H9 (cell line): ENCODE measurements around the gene TRIO. TPM values are rescaled to one million over a fixed set of nuclear protein-coding genes. Genes with fewer than 3 reads are reported as not detected.

Experiments used
- DNase-seq: peaks from one replicate; pipeline ENCODE4 v3.0.0-alpha.2; 2017
- H2AFZ ChIP-seq: one replicate; pipeline ENCODE4 v1.6.1; 2013; ENCODE audit warnings: mild to moderate bottlenecking, low read length, control low read depth, moderate library complexity
- H2AK5ac ChIP-seq: 2 replicates; pipeline ENCODE4 v1.6.1; 2013; ENCODE audit warnings: low read length, control low read depth, mixed read lengths; ENCODE audit not compliant: insufficient read length
- H2BK120ac ChIP-seq: one replicate; pipeline ENCODE4 v1.6.1; 2013; ENCODE audit warnings: low read depth, mild to moderate bottlenecking, low read length, control low read depth, inconsistent platforms; ENCODE audit not compliant: poor library complexity, severe bottlenecking
- H2BK12ac ChIP-seq: 2 replicates; pipeline ENCODE4 v1.6.1; 2013; ENCODE audit warnings: low read length, control low read depth, mixed read lengths, low read depth; ENCODE audit not compliant: insufficient read length
- H2BK15ac ChIP-seq: 2 replicates; pipeline ENCODE4 v1.6.1; 2013; ENCODE audit warnings: low read depth, low read length, control low read depth
- H2BK20ac ChIP-seq: one replicate; pipeline ENCODE4 v1.6.1; 2013; ENCODE audit warnings: low read depth, mild to moderate bottlenecking, low read length, control low read depth, inconsistent platforms; ENCODE audit not compliant: poor library complexity, severe bottlenecking
- H2BK5ac ChIP-seq: 2 replicates; pipeline ENCODE4 v1.6.1; 2013; ENCODE audit warnings: low read length, control low read depth, mixed read lengths; ENCODE audit not compliant: insufficient read length
- H3K14ac ChIP-seq: 2 replicates; pipeline ENCODE4 v1.6.1; 2013; ENCODE audit warnings: low read length, control low read depth; ENCODE audit not compliant: insufficient read depth
- H3K18ac ChIP-seq: 2 replicates; pipeline ENCODE4 v1.6.1; 2013; ENCODE audit warnings: low read depth, mild to moderate bottlenecking, mixed read lengths, low read length, control low read depth; ENCODE audit not compliant: insufficient read length
- H3K23ac ChIP-seq: 2 replicates; pipeline ENCODE4 v1.6.1; 2013; ENCODE audit warnings: low read length, control low read depth, mixed read lengths, low read depth; ENCODE audit not compliant: insufficient read length
- H3K23me2 ChIP-seq: 2 replicates; pipeline ENCODE4 v1.6.1; 2013; ENCODE audit warnings: low read depth, mild to moderate bottlenecking, mixed read lengths, low read length, control low read depth; ENCODE audit not compliant: insufficient read length, poor library complexity, severe bottlenecking
- H3K27ac ChIP-seq: 2 replicates; pipeline ENCODE4 v1.5.1; 2013; ENCODE audit warnings: low read length, control low read depth, mixed read lengths, low read depth; ENCODE audit not compliant: insufficient read length
- H3K27me3 ChIP-seq: 2 replicates; pipeline ENCODE4 v1.6.1; 2013; ENCODE audit warnings: low read length, control low read depth, inconsistent platforms; ENCODE audit not compliant: insufficient read depth
- H3K4ac ChIP-seq: 2 replicates; pipeline ENCODE4 v1.6.1; 2013; ENCODE audit warnings: low read depth, mild to moderate bottlenecking, control low read depth, inconsistent platforms, low read length, moderate library complexity
- H3K4me1 ChIP-seq: 2 replicates; pipeline ENCODE4 v1.6.1; 2013; ENCODE audit warnings: low read length, control low read depth, inconsistent platforms; ENCODE audit not compliant: insufficient read depth
- H3K4me2 ChIP-seq: 2 replicates; pipeline ENCODE4 v1.6.1; 2013; ENCODE audit warnings: low read length, control low read depth, mixed read lengths; ENCODE audit not compliant: insufficient read length, insufficient read depth
- H3K56ac ChIP-seq: 2 replicates; pipeline ENCODE4 v1.6.1; 2013; ENCODE audit warnings: low read depth, mild to moderate bottlenecking, mixed read lengths, low read length, control low read depth; ENCODE audit not compliant: insufficient read length
- H3K79me1 ChIP-seq: 2 replicates; pipeline ENCODE4 v1.6.1; 2013; ENCODE audit warnings: low read depth, mild to moderate bottlenecking, moderate library complexity, low read length, control low read depth, inconsistent platforms; ENCODE audit not compliant: insufficient read depth, poor library complexity, severe bottlenecking
- H3K79me2 ChIP-seq: 2 replicates; pipeline ENCODE4 v1.6.1; 2013; ENCODE audit warnings: low read length, control low read depth, inconsistent platforms; ENCODE audit not compliant: insufficient read depth
- H3K9ac ChIP-seq: 2 replicates; pipeline ENCODE4 v1.6.1; 2013; ENCODE audit warnings: low read length, control low read depth, mixed read lengths; ENCODE audit not compliant: insufficient read length; ENCODE audit errors: extremely low read depth
- H3K9me3 ChIP-seq: one replicate; pipeline ENCODE4 v1.6.1; 2013; ENCODE audit warnings: low read depth, low read length, inconsistent platforms; ENCODE audit not compliant: control insufficient read depth
- H3T11ph ChIP-seq: one replicate; pipeline ENCODE4 v1.6.1; 2013; ENCODE audit warnings: mild to moderate bottlenecking, low read length, control low read depth, inconsistent platforms
- H4K20me1 ChIP-seq: one replicate; pipeline ENCODE4 v1.6.1; 2013; ENCODE audit not compliant: control insufficient read depth, insufficient read length, insufficient read depth
- H4K5ac ChIP-seq: 2 replicates; pipeline ENCODE4 v1.6.1; 2013; ENCODE audit warnings: low read depth, mild to moderate bottlenecking, mixed read lengths, low read length, control low read depth; ENCODE audit not compliant: insufficient read length
- H4K8ac ChIP-seq: replicated peaks from 2 replicates; pipeline ENCODE4 v1.6.1; 2013; ENCODE audit warnings: low read length, control low read depth, mixed read lengths, low read depth; ENCODE audit not compliant: insufficient read length
- H4K91ac ChIP-seq: 2 replicates; pipeline ENCODE4 v1.6.1; 2013; ENCODE audit warnings: low read depth, mild to moderate bottlenecking, moderate library complexity, mixed read lengths, low read length, control low read depth; ENCODE audit not compliant: insufficient read length
- H3K27ac Mint-ChIP-seq, 3 experiments: 2 replicates in 2 of 3; 3 replicates in 1 of 3; pipeline ENCODE4 v1.8.0; 2020 to 2021; ENCODE audit warnings: mixed read lengths in 3 of 3, mild to moderate bottlenecking in 1 of 3, moderate library complexity in 1 of 3
- H3K27me3 Mint-ChIP-seq: 2 replicates; pipeline ENCODE4 v1.8.0; 2021; ENCODE audit warnings: low read depth, mild to moderate bottlenecking, moderate library complexity, mixed read lengths
- H3K36me3 Mint-ChIP-seq, 3 experiments: 2 replicates in 2 of 3; 3 replicates in 1 of 3; pipeline ENCODE4 v1.8.0; 2020 to 2021; ENCODE audit warnings: low read depth in 3 of 3, mixed read lengths in 3 of 3; ENCODE audit not compliant: insufficient read depth in 1 of 3
- H3K4me1 Mint-ChIP-seq, 2 experiments: 2 replicates each; pipeline ENCODE4 v1.8.0; 2020; ENCODE audit warnings: mixed read lengths in 2 of 2
- H3K4me3 Mint-ChIP-seq, 2 experiments: 2 replicates in 1 of 2; 3 replicates in 1 of 2; pipeline ENCODE4 v1.8.0; 2020 to 2021; ENCODE audit warnings: mild to moderate bottlenecking in 2 of 2, mixed read lengths in 2 of 2, moderate library complexity in 1 of 2
- H3K9me3 Mint-ChIP-seq, 2 experiments: 2 replicates in 1 of 2; 3 replicates in 1 of 2; pipeline ENCODE4 v1.8.0; 2020; ENCODE audit warnings: mild to moderate bottlenecking in 2 of 2, mixed read lengths in 2 of 2, moderate library complexity in 1 of 2
- WGBS: extraction: QIAGEN DNeasy Blood & Tissue Kit; methylation state at CpG from one replicate; pipeline ENCODE4 v1.1.7; 2013; ENCODE audit warnings: missing lambda C conversion rate, low lambda C conversion rate, mixed read lengths; ENCODE audit not compliant: insufficient read length; ENCODE audit errors: extremely low coverage; 5-methylcytosine and 5-hydroxymethylcytosine counted together
- total RNA-seq: library from RNA; stranded (reverse); gene quantifications from 2 replicates; pipeline ENCODE4 v1.2.1, GENCODE V29; 2021
- TF ChIP-seq, protein P1 (sequence below): fragments of 200-600 bp; sonication (generic); conservative IDR thresholded peaks from 3 replicates; pipeline ENCODE4 v1.8.0; 2021; ENCODE audit warnings: antibody characterized with exemption, mild to moderate bottlenecking

The TRIO gene
- total RNA-seq, 1 experiment from 2014 or later = 87.8 TPM

DNA sequence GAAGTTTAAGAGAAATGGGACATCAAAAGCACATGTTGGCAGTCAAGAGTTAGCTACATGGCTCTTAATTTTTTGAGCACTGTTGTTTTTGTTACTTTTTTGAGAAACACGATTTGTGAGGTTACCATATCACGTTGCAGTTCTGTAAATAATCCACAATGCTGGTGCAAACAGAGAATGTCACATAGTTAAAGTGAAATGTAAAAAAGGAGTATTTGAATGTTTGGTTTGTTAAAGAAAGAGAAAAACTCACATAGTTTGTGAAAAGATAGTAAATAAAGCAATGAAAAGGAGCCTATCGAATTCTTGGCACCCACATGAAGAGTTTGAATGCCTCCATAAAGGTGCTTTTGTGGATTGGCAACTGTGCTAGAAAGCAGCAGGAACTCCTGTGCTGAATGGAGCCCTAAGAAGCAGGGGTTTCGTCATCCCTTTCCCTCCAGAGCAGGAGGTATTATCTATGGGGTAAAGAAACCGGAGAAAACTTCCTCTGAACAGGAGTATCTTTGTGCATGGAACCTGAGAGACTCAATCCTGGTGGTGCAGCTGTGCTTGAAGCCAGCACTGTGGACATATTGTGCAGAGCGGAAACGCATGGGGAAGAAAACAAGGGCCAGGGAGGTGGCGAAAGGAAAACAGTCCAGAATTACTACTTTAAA is 289.9 kb downstream of the TRIO start:
- no CpG with 5 or more reads among the region's 8 CpGs for WGBS
- H3K27ac Mint-ChIP-seq = peak overlapping the region; percentile 92 to 97 (median 94)

More for the DNA sequence above, 289.9 kb downstream of the TRIO start:
- Histone ChIP-seq H2AK5ac (no peak overlapping the region), H3K14ac (no peak overlapping the region), H2BK15ac (no peak overlapping the region), H3T11ph (no peak overlapping the region), H3K9ac (no peak overlapping the region), H4K8ac (no peak overlapping the region), H2AFZ (no peak overlapping the region), H3K4ac (no peak overlapping the region), H3K79me2 (no peaks in the 10 kb centered on the region), H3K23ac (no peak overlapping the region), H3K4me1 (no peaks in the 10 kb centered on the region; the same call in 1 of the 2 replicates), H3K79me1 (no peaks in the 10 kb centered on the region), H2BK12ac (no peak overlapping the region), H3K27me3 (no peaks in the 10 kb centered on the region), H4K20me1 (no peaks in the 10 kb centered on the region), H3K9me3 (no peaks in the 10 kb centered on the region), H3K27ac (no peak overlapping the region), H2BK20ac (no peak overlapping the region), H4K91ac (no peak overlapping the region), H3K4me2 (no peak overlapping the region), H3K18ac (no peak overlapping the region), H2BK5ac (no peak overlapping the region), H3K23me2 (no peaks in the 10 kb centered on the region), H3K56ac (no peak overlapping the region), H4K5ac (no peak overlapping the region), H2BK120ac (no peak overlapping the region)
- DNase-seq = no peak
- Mint-ChIP-seq H3K4me3 (no peak overlapping the region), H3K27me3 (no peaks in the 10 kb centered on the region), H3K9me3 (peaks cover 6% of the 10 kb centered on the region in 2 experiments; a peak in 4 of 5 replicates), H3K36me3 (peaks cover 16 to 27% (median 19%) of the 10 kb centered on the region in 3 experiments), H3K4me1 (peaks cover 24 to 30% of the 10 kb centered on the region in 2 experiments)
- TF ChIP-seq, protein P1, sequence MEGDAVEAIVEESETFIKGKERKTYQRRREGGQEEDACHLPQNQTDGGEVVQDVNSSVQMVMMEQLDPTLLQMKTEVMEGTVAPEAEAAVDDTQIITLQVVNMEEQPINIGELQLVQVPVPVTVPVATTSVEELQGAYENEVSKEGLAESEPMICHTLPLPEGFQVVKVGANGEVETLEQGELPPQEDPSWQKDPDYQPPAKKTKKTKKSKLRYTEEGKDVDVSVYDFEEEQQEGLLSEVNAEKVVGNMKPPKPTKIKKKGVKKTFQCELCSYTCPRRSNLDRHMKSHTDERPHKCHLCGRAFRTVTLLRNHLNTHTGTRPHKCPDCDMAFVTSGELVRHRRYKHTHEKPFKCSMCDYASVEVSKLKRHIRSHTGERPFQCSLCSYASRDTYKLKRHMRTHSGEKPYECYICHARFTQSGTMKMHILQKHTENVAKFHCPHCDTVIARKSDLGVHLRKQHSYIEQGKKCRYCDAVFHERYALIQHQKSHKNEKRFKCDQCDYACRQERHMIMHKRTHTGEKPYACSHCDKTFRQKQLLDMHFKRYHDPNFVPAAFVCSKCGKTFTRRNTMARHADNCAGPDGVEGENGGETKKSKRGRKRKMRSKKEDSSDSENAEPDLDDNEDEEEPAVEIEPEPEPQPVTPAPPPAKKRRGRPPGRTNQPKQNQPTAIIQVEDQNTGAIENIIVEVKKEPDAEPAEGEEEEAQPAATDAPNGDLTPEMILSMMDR = no peak
